Transverse colon (tissue), 4 donors: ENCODE data around the gene LACTBL1. TPM values are rescaled to one million over a fixed set of nuclear protein-coding genes. Genes with fewer than 3 reads are reported as not detected.

ENCODE experiments used
- DNase-seq: peaks from one replicate; pipeline ENCODE4 v3.0.0-alpha.2; 2019
- H3K27ac ChIP-seq, 4 donors: fragments of 200-600 bp; sonication (generic); 2 replicates each; pipeline ENCODE4 v1.5.1; 2016 to 2018; ENCODE audit warnings: inconsistent platforms in 4 of 4
- H3K27me3 ChIP-seq: fragments of 200-600 bp; sonication (generic); 2 replicates; pipeline ENCODE4 v1.5.1; 2017; ENCODE audit warnings: inconsistent platforms
- H3K36me3 ChIP-seq, 4 donors: fragments of 200-600 bp; sonication (generic); 2 replicates each; pipeline ENCODE4 v1.5.1; 2017 to 2019; ENCODE audit warnings: inconsistent platforms in 4 of 4
- H3K4me1 ChIP-seq, 4 donors: fragments of 200-600 bp; sonication (generic); 2 replicates each; pipeline ENCODE4 v1.5.1; 2017 to 2020; ENCODE audit warnings: inconsistent platforms in 4 of 4
- H3K4me3 ChIP-seq, 4 donors: fragments of 200-600 bp; sonication (generic); 1 replicate in 1 of 4; 2 replicates in 3 of 4; pipeline versions ENCODE4 v1.5.1 to v1.6.1; 2017 to 2019; ENCODE audit warnings: inconsistent platforms in 4 of 4
- H3K9me3 ChIP-seq, 2 donors: fragments of 200-600 bp; sonication (generic); 2 replicates each; pipeline ENCODE4 v1.5.1; 2017 to 2019; ENCODE audit warnings: inconsistent platforms in 2 of 2
- EP300 ChIP-seq: sonication (generic); formaldehyde crosslinking; IDR thresholded peaks from one replicate; pipeline ENCODE4 v1.6.1; 2017; ENCODE audit warnings: antibody characterized with exemption, low read depth
- POLR2A ChIP-seq: fragments of 450-650 bp; IDR thresholded peaks from one replicate; pipeline ENCODE4 v1.6.1; 2016; ENCODE audit warnings: antibody characterized with exemption, mild to moderate bottlenecking, moderate library complexity
- POLR2AphosphoS5 ChIP-seq, 3 donors: sonication (generic); formaldehyde crosslinking; IDR thresholded peaks; one replicate each; pipeline ENCODE4 v1.6.1; 2016; ENCODE audit warnings: antibody characterized with exemption in 3 of 3
- WGBS, 2 donors: methylation state at CpG; one replicate each; pipeline ENCODE4 v1.1.5; 2018; ENCODE audit warnings: low coverage in 1 of 2; 5-methylcytosine and 5-hydroxymethylcytosine counted together
- in situ Hi-C, 4 donors: fragments of 200-750 bp; cut with MboI; loops; one replicate each; pipeline versions ENCODE4 v1.15.0 to v1.15.1; 2017; ENCODE audit warnings: low sequenced_read_pairs in 3 of 4, low pct_ligation_motif_present in 1 of 4, low pct_unique_long_range_greater_than_20kb in 1 of 4
- intact Hi-C: fragments of 100-400 bp; cut with DNase I; formaldehyde crosslinking; loops from one replicate; pipeline ENCODE4 v1.15.1; 2023; ENCODE audit warnings: low total_unique reads
- total RNA-seq, 4 donors: library from RNA; depleted of rRNA; stranded (reverse); fragments of >200 nt; gene quantifications; one replicate each; pipeline ENCODE4 v1.1.0, GENCODE V29; 2016
- TF ChIP-seq, protein P1 (sequence below), 5 experiments: fragments of 200-600 bp in 3 of 5; fragments of 450-650 bp in 2 of 5; sonication (generic) in 3 of 5; IDR thresholded peaks; 1 replicate in 2 of 5; 2 replicates in 3 of 5; pipeline ENCODE4 v1.5.1; 2016 to 2017; ENCODE audit warnings: antibody characterized with exemption in 5 of 5, inconsistent platforms in 3 of 5, mild to moderate bottlenecking in 2 of 5, moderate library complexity in 1 of 5

The LACTBL1 gene
- total RNA-seq, 4 donors from 2014 or later, result not detected

DNA sequence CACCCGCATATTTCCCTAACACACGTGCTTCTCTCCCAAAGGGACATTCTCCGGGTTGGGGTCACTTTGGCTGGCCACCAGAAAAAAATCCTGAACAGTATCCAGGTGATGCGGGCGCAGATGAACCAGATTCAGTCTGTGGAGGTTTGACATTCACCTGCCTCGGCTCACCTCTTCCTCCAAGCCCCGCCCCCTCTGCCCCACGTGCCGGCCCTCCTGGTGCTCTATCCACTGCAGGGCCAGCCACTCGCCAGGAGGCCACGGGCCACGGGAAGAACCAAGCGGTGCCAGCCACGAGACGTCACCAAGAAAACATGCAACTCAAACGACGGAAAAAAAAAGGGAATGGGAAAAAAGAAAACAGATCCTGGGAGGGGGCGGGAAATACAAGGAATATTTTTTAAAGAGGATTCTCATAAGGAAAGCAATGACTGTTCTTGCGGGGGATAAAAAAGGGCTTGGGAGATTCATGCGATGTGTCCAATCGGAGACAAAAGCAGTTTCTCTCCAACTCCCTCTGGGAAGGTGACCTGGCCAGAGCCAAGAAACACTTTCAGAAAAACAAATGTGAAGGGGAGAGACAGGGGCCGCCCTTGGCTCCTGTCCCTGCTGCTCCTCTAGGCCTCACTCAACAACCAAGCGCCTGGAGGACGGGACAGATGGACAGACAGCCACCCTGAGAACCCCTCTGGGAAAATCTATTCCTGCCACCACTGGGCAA, 59.1 kb downstream of the LACTBL1 start:
- H3K36me3 ChIP-seq, result no peaks in the 10 kb centered on the region
- no peaks in the 10 kb centered on the region for H3K4me1 ChIP-seq
- no peak overlapping the region for H3K27ac ChIP-seq
- no peak for TF ChIP-seq POLR2AphosphoS5 (IDR thresholded peaks at IDR 0.05)
- TF ChIP-seq EP300, result no peak
- TF ChIP-seq, protein P1, sequence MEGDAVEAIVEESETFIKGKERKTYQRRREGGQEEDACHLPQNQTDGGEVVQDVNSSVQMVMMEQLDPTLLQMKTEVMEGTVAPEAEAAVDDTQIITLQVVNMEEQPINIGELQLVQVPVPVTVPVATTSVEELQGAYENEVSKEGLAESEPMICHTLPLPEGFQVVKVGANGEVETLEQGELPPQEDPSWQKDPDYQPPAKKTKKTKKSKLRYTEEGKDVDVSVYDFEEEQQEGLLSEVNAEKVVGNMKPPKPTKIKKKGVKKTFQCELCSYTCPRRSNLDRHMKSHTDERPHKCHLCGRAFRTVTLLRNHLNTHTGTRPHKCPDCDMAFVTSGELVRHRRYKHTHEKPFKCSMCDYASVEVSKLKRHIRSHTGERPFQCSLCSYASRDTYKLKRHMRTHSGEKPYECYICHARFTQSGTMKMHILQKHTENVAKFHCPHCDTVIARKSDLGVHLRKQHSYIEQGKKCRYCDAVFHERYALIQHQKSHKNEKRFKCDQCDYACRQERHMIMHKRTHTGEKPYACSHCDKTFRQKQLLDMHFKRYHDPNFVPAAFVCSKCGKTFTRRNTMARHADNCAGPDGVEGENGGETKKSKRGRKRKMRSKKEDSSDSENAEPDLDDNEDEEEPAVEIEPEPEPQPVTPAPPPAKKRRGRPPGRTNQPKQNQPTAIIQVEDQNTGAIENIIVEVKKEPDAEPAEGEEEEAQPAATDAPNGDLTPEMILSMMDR (IDR thresholded peaks at IDR 0.05), result no peak
- TF ChIP-seq POLR2A, result no peak
- 75 to 95% methylated on average over 4 to 24 of the region's 24 CpGs for WGBS, 2 donors
- no peaks in the 10 kb centered on the region for H3K27me3 ChIP-seq
- in situ Hi-C loops, result no loop called here
- intact Hi-C loops, result no loop called here
- H3K9me3 ChIP-seq, result no peaks in the 10 kb centered on the region
- no peak overlapping the region for H3K4me3 ChIP-seq
- DNase-seq, result no peak

- TF ChIP-seq, protein P1 (IDR thresholded peaks at IDR 0.05), result no peak
- TF ChIP-seq POLR2A (no peak), POLR2AphosphoS5 (IDR thresholded peaks at IDR 0.05) (no peak), EP300 (no peak)
- peaks cover 0 to 3% (median 0%) of the 10 kb centered on the region in 4 donors for H3K36me3 ChIP-seq
- no peaks in the 10 kb centered on the region for H3K4me1 ChIP-seq
- H3K9me3 ChIP-seq, result no peaks in the 10 kb centered on the region
- in situ Hi-C loops, result no loop called here
- no peak overlapping the region for H3K4me3 ChIP-seq
- no peaks in the 10 kb centered on the region for H3K27me3 ChIP-seq
- no peak for DNase-seq
- no peak overlapping the region for H3K27ac ChIP-seq
- intact Hi-C loops, result no loop called here
- 95% methylated on average over 16 of the region's 16 CpGs; no CpG with 5 or more reads in 1 of the 2 donors for WGBS, 2 donors
These were observed 60.4 kb downstream of the LACTBL1 start for GRCh38 chr1:22912311-22912710.

- Histone ChIP-seq H3K36me3 (peaks cover 0 to 3% (median 0%) of the 10 kb centered on the region in 4 donors), H3K9me3 (no peaks in the 10 kb centered on the region), H3K27ac (no peak overlapping the region), H3K4me1 (no peaks in the 10 kb centered on the region), H3K4me3 (no peak overlapping the region), H3K27me3 (no peaks in the 10 kb centered on the region)
- WGBS, 2 donors, result 81 to 85% methylated on average over 2 to 5 of the region's 5 CpGs
- TF ChIP-seq POLR2A, result no peak
- no peak for TF ChIP-seq EP300
- TF ChIP-seq, protein P1 (IDR thresholded peaks at IDR 0.05), result no peak
- no peak for TF ChIP-seq POLR2AphosphoS5 (IDR thresholded peaks at IDR 0.05)
- in situ Hi-C loops (no loop called here), intact Hi-C loops (no loop called here)
- DNase-seq, result no peak
These were observed 61.5 kb downstream of the LACTBL1 start for GRCh38 chr1:22910986-22911651.

- peaks cover 0 to 3% (median 0%) of the 10 kb centered on the region in 4 donors for H3K36me3 ChIP-seq
- intact Hi-C loops (no loop called here), in situ Hi-C loops (no loop called here)
- H3K27ac ChIP-seq, result no peak overlapping the region
- no peak overlapping the region for H3K4me3 ChIP-seq
- no peaks in the 10 kb centered on the region for H3K4me1 ChIP-seq
- no peak for DNase-seq
- no peaks in the 10 kb centered on the region for H3K9me3 ChIP-seq
- 92 to 100% methylated on average over 1 to 13 of the region's 13 CpGs for WGBS, 2 donors
- H3K27me3 ChIP-seq, result no peaks in the 10 kb centered on the region
- TF ChIP-seq, protein P1 (IDR thresholded peaks at IDR 0.05), result no peak
- TF ChIP-seq EP300, result no peak
- no peak for TF ChIP-seq POLR2AphosphoS5 (IDR thresholded peaks at IDR 0.05)
- TF ChIP-seq POLR2A, result no peak
These were observed 62.4 kb downstream of the LACTBL1 start for GRCh38 chr1:22910286-22910685.
